GM19438 (cell line): ENCODE results near the gene TMED6.
"Not testable (repeated sequence)": the region's sequence is repeated elsewhere in the genome, so short reads cannot be mapped to it uniquely, and the experiment has no call there.

ENCODE experiments used
- ATAC-seq: cut with Tn5 transposase; IDR thresholded peaks from one replicate; pipeline ENCODE4 v1.9.1; 2021; ENCODE audit warnings: low read depth; ENCODE audit not compliant: unreplicated experiment

The TMED6 gene

GRCh38 chr16:69363281-69363717 is 11.7 kb upstream of the TMED6 start:
- ATAC-seq: no peak

GRCh38 chr16:69360070-69360469 is 8.5 kb upstream of the TMED6 start:
- not testable (repeated sequence) for ATAC-seq

GRCh38 chr16:69350536-69351133 is 951 bp downstream of the TMED6 start:
- ATAC-seq: no peak

GRCh38 chr16:69349536-69349935 is 2.0 kb downstream of the TMED6 start:
- no peak for ATAC-seq

- ATAC-seq: no peak
Observed at GRCh38 chr16:69348222-69348621, 3.4 kb downstream of the TMED6 start.

- no peak for ATAC-seq
Observed at GRCh38 chr16:69346683-69347082, 4.9 kb downstream of the TMED6 start.

GRCh38 chr16:69345923-69346322 is 5.7 kb downstream of the TMED6 start:
- ATAC-seq: no peak

- ATAC-seq: no peak
Observed at GRCh38 chr16:69344171-69344570, 7.4 kb downstream of the TMED6 start.

GRCh38 chr16:69340095-69340644 is 11.4 kb downstream of the TMED6 start:
- ATAC-seq: no peak

- peak; percentile 88 for ATAC-seq
Observed at GRCh38 chr16:69339289-69340094, 12.1 kb downstream of the TMED6 start, which contains the start of the genes COG8 and NIP7. Gene COG8, minus strand, starts transcription at chr16:69339564. Its CDS starts 12 bp downstream, at chr16:69339552. Gene NIP7, plus strand, starts transcription at chr16:69339772. Its CDS starts 58 bp downstream, at chr16:69339830.

GRCh38 chr16:69338557-69339288 is 12.9 kb downstream of the TMED6 start:
- ATAC-seq: no peak

GRCh38 chr16:69334696-69335095 is 16.9 kb downstream of the TMED6 start:
- no peak for ATAC-seq

- ATAC-seq: peak; percentile 93
Observed at GRCh38 chr16:69330286-69331109, 21.1 kb downstream of the TMED6 start, which contains the start of gene PDF. Gene PDF, minus strand, starts transcription at chr16:69330588. Its CDS starts 18 bp downstream, at chr16:69330570.

- peak; percentile 33 for ATAC-seq
Observed at GRCh38 chr16:69329369-69330285, 22.0 kb downstream of the TMED6 start.

- ATAC-seq: no peak
Observed at GRCh38 chr16:69328854-69329316, 22.7 kb downstream of the TMED6 start.

- ATAC-seq: no peak
Observed at GRCh38 chr16:69327585-69328310, 23.8 kb downstream of the TMED6 start.

- ATAC-seq: no peak
Observed at GRCh38 chr16:69326172-69326873, 25.3 kb downstream of the TMED6 start.
